Testis (tissue), 3 donors: Measurements from ENCODE around the gene SKAP1. TPM values are rescaled to one million over a fixed set of nuclear protein-coding genes. Genes with fewer than 3 reads are reported as not detected.

Experiments
- DNase-seq: peaks from one replicate; pipeline ENCODE4 v3.0.0-alpha.2; 2019
- H3K27ac ChIP-seq, 2 donors: fragments of 200-600 bp; sonication (generic); one replicate each; pipeline ENCODE4 v1.5.1; 2019
- H3K27me3 ChIP-seq: fragments of 200-600 bp; sonication (generic); one replicate; pipeline ENCODE4 v1.5.1; 2019
- H3K36me3 ChIP-seq: fragments of 200-600 bp; sonication (generic); one replicate; pipeline ENCODE4 v1.5.1; 2017; ENCODE audit warnings: low read depth; ENCODE audit errors: missing control alignments
- H3K4me1 ChIP-seq: fragments of 200-600 bp; sonication (generic); one replicate; pipeline ENCODE4 v1.5.1; 2019
- H3K4me3 ChIP-seq, 2 donors: fragments of 200-600 bp; sonication (generic); one replicate each; pipeline ENCODE4 v1.5.1; 2017 to 2019
- H3K9me3 ChIP-seq: fragments of 200-600 bp; sonication (generic); one replicate; pipeline ENCODE4 v1.5.1; 2017
- POLR2A ChIP-seq: fragments of 450-650 bp; IDR thresholded peaks from one replicate; pipeline ENCODE4 v1.6.1; 2017; ENCODE audit warnings: antibody characterized with exemption, mild to moderate bottlenecking, moderate library complexity
- WGBS, 2 donors: methylation state at CpG; one replicate each; pipeline ENCODE4 v1.1.5; 2018; 5-methylcytosine and 5-hydroxymethylcytosine counted together
- intact Hi-C: fragments of 100-400 bp; cut with DNase I; formaldehyde crosslinking; loops from one replicate; pipeline ENCODE4 v1.15.1; 2023; ENCODE audit warnings: low total_unique reads
- polyA plus RNA-seq: library from polyadenylated mRNA; stranded (reverse); fragments of 350-450 nt; fragmentation: Illumina TruSeq; extraction: RNeasy Lipid Tissue Mini Kit (QIAGEN cat#74804); gene quantifications from one replicate; pipeline ENCODE4 v1.2.3, GENCODE V29; 2014; ENCODE audit warnings: low read depth, low replicate concordance; ENCODE audit not compliant: insufficient read depth
- total RNA-seq, 2 donors: library from RNA; depleted of rRNA; stranded (reverse); fragments of >200 nt; gene quantifications; one replicate each; pipeline ENCODE4 v1.2.3, GENCODE V29; 2016
- TF ChIP-seq, protein P1 (sequence below), 3 experiments: fragments of 450-650 bp in 2 of 3; fragments of 200-600 bp in 1 of 3; sonication (generic) in 1 of 3; IDR thresholded peaks; one replicate each; pipeline ENCODE4 v1.5.1; 2016 to 2019; ENCODE audit warnings: antibody characterized with exemption in 3 of 3, mild to moderate bottlenecking in 2 of 3, moderate library complexity in 1 of 3

The SKAP1 gene
- total and polyA plus RNA-seq, 3 donors from 2014 or later: 9.0 to 34.1 (median 16.9) TPM

DNA sequence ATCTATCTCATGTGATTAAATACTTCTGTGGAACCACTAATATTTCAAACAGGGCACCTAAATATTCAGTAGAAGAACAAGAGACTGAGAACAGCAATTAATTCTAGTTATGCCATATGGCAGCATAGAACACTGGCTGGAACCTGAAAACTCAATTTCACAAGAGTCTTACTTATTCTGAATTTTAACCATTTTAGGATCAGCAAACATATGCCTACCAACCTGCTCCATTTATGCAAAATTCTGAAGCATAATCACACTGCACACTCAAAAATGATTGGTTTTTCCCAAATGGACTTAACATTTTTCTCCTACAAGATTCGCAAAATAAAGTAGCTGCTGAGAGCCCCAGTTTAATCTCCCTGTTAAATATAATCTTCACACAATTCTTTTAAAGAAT, 43.2 kb downstream of the SKAP1 start:
- Histone ChIP-seq H3K36me3 (no peaks in the 10 kb centered on the region), H3K4me3 (no peak overlapping the region), H3K4me1 (no peaks in the 10 kb centered on the region), H3K9me3 (no peaks in the 10 kb centered on the region), H3K27me3 (no peaks in the 10 kb centered on the region), H3K27ac (no peak overlapping the region)
- intact Hi-C loops: no loop called here
- TF ChIP-seq, protein P1, sequence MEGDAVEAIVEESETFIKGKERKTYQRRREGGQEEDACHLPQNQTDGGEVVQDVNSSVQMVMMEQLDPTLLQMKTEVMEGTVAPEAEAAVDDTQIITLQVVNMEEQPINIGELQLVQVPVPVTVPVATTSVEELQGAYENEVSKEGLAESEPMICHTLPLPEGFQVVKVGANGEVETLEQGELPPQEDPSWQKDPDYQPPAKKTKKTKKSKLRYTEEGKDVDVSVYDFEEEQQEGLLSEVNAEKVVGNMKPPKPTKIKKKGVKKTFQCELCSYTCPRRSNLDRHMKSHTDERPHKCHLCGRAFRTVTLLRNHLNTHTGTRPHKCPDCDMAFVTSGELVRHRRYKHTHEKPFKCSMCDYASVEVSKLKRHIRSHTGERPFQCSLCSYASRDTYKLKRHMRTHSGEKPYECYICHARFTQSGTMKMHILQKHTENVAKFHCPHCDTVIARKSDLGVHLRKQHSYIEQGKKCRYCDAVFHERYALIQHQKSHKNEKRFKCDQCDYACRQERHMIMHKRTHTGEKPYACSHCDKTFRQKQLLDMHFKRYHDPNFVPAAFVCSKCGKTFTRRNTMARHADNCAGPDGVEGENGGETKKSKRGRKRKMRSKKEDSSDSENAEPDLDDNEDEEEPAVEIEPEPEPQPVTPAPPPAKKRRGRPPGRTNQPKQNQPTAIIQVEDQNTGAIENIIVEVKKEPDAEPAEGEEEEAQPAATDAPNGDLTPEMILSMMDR (IDR thresholded peaks at IDR 0.05): no peak
- TF ChIP-seq POLR2A: no peak
- DNase-seq: no peak
- WGBS, 2 donors: 94 to 100% methylated on average over 1 of the region's 1 CpG

DNA sequence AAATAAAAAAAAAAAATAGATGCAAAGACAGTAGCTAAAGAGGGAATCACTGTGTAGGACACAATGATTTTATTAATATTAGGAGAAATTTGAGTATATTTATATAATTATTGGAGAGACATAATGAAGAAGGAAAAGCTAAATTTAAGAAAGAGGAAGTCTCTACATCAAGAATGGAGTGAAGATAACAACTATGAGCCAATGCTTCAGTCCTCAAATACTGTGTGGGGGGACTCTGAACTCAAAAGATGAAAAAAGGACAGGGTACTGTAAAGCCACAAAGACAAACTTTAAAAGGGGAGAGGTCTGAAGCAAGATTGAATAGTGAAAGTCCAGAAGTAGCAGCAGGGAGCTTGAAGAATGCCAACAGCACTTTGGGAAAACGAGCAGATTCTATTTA, 44.7 kb downstream of the SKAP1 start:
- H3K27me3 ChIP-seq: no peaks in the 10 kb centered on the region
- WGBS, 2 donors: 61 to 74% methylated on average over 1 of the region's 1 CpG
- no peaks in the 10 kb centered on the region for H3K36me3 ChIP-seq
- no peak overlapping the region for H3K4me3 ChIP-seq
- no peak overlapping the region for H3K27ac ChIP-seq
- no peak for DNase-seq
- H3K9me3 ChIP-seq: no peaks in the 10 kb centered on the region
- TF ChIP-seq, protein P1 (IDR thresholded peaks at IDR 0.05): no peak
- TF ChIP-seq POLR2A: no peak
- H3K4me1 ChIP-seq: no peaks in the 10 kb centered on the region
- intact Hi-C loops: no loop called here

DNA sequence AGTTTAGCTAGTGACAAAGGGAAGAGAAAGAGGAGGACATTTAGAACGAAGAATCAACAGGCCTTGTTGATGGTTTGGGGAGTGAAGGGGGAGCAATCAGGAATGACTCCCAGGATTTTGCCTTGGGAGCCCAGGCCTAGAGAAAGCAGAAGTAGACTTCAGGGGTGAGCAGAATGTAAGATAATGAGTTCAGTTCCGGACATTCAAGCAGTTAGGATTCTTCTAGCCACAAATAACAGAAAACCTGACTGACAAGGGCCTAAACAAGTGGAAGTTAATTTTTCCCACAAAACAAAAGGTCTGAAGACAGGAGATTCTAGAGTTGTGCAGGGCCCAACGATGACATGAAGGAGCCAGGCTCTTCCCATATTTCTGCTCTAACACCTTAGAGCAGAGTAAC, 45.9 kb downstream of the SKAP1 start:
- TF ChIP-seq, protein P1 (IDR thresholded peaks at IDR 0.05): no peak
- TF ChIP-seq POLR2A: no peak
- H3K27me3 ChIP-seq: no peaks in the 10 kb centered on the region
- no peaks in the 10 kb centered on the region for H3K9me3 ChIP-seq
- H3K4me3 ChIP-seq: no peak overlapping the region
- H3K4me1 ChIP-seq: no peaks in the 10 kb centered on the region
- no peaks in the 10 kb centered on the region for H3K36me3 ChIP-seq
- intact Hi-C loops: no loop called here
- no peak overlapping the region for H3K27ac ChIP-seq
- 92 to 96% methylated on average over 3 of the region's 3 CpGs for WGBS, 2 donors
- no peak for DNase-seq

DNA sequence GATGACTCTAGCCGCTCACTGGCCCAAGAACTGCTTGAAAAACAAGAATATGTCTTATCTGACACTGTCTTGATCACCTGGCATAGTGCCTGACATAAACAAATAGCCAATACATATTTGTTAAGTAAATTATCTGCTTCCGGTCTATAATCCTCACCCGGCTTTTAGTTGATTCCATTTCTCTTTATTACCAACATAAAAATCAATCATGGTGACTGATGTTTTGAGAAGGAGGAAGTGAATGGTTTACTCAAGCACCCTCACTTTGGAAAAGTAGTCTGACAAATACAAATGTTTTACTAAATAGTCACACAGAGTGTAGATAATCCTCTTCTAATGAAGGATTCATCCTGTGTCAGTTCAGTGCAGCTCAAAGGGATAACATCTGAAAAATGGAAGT, 47.0 kb downstream of the SKAP1 start:
- 87 to 94% methylated on average over 3 of the region's 3 CpGs for WGBS, 2 donors
- Histone ChIP-seq H3K27me3 (no peaks in the 10 kb centered on the region), H3K27ac (no peak overlapping the region), H3K9me3 (no peaks in the 10 kb centered on the region), H3K4me3 (no peak overlapping the region), H3K36me3 (no peaks in the 10 kb centered on the region), H3K4me1 (no peaks in the 10 kb centered on the region)
- no peak for DNase-seq
- TF ChIP-seq POLR2A: no peak
- TF ChIP-seq, protein P1 (IDR thresholded peaks at IDR 0.05): no peak
- intact Hi-C loops: no loop called here

DNA sequence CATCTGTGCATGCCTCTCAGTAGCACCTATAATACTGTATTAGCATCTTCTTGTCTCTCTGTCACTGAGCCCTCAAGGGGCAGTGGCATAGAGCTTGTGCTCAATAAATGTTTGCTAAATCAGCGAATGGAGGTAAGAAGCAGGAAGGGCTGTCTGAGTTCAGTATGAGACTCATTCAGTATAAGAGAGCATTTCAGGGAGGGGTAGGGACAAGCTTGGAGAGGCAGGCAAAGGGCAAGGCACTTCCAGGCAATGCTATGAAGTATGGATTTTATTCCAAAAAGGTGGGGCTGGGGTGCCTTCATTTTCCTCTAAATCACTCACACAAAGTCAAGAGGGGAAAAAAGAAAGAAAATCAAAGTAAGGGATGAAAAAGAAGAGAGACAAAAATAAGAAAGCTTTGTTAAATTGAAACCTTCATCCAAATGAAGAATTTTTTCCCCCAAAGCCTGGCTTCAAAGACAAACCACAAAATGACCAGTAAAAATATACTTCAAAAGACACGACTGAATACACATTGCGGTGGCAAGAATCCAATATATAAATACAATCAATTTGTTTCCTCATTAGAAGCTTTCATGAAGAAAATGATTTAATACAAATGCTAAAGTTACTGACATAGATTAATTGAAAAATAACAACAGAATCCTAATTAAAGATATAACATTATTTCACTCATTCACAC, 51.2 kb downstream of the SKAP1 start:
- 83 to 85% methylated on average over 3 of the region's 3 CpGs for whole genome bisulfite sequencing, 2 donors
- Histone ChIP-seq H3K4me3 (no peak overlapping the region), H3K9me3 (no peaks in the 10 kb centered on the region), H3K4me1 (no peaks in the 10 kb centered on the region), H3K36me3 (no peaks in the 10 kb centered on the region), H3K27ac (no peak overlapping the region), H3K27me3 (no peaks in the 10 kb centered on the region)
- TF ChIP-seq, protein P1 (IDR thresholded peaks at IDR 0.05): no peak
- TF ChIP-seq POLR2A: no peak
- intact Hi-C loops: no loop called here
- DNase-seq: no peak
